Measurements from ENCODE around the gene ABCA6.

The ABCA6 gene

GRCh38 chr17:69159418-69159817 is 17.7 kb upstream of the ABCA6 start:
- TF ChIP-seq CTCF (IDR thresholded peaks at IDR 0.05; ENCODE audit: borderline replicate concordance, insufficient read depth, low read depth, low read length) = no peak
- H3K4me3 ChIP-seq (ENCODE audit: low read depth, low read length) = no peak overlapping the region

GRCh38 chr17:69154267-69154666 is 12.6 kb upstream of the ABCA6 start:
- H3K4me3 ChIP-seq (ENCODE audit: low read depth, low read length) = no peak overlapping the region
- TF ChIP-seq CTCF (IDR thresholded peaks at IDR 0.05; ENCODE audit: borderline replicate concordance, insufficient read depth, low read depth, low read length) = no peak

GRCh38 chr17:69150333-69150732 is 8.6 kb upstream of the ABCA6 start:
- TF ChIP-seq CTCF (IDR thresholded peaks at IDR 0.05; ENCODE audit: borderline replicate concordance, insufficient read depth, low read depth, low read length) = no peak
- H3K4me3 ChIP-seq (ENCODE audit: low read depth, low read length) = no peak overlapping the region

GRCh38 chr17:69147460-69147859 is 5.8 kb upstream of the ABCA6 start:
- TF ChIP-seq CTCF (IDR thresholded peaks at IDR 0.05; ENCODE audit: borderline replicate concordance, insufficient read depth, low read depth, low read length) = no peak

GRCh38 chr17:69144331-69145255 is 2.9 kb upstream of the ABCA6 start:
- H3K4me3 ChIP-seq (ENCODE audit: low read depth, low read length) = no peak overlapping the region
- no peak for TF ChIP-seq CTCF (IDR thresholded peaks at IDR 0.05; ENCODE audit: borderline replicate concordance, insufficient read depth, low read depth, low read length)

More at GRCh38 chr17:69147460-69147859, 5.8 kb upstream of the ABCA6 start:
- no peak overlapping the region for H3K4me3 ChIP-seq (ENCODE audit: low read depth, low read length)

GRCh38 chr17:69143683-69144231 is 2.1 kb upstream of the ABCA6 start:
- no peak for TF ChIP-seq CTCF (IDR thresholded peaks at IDR 0.05; ENCODE audit: borderline replicate concordance, insufficient read depth, low read depth, low read length)

GRCh38 chr17:69143151-69143550 is 1.5 kb upstream of the ABCA6 start:
- H3K4me3 ChIP-seq (ENCODE audit: low read depth, low read length) = no peak overlapping the region
- no peak for TF ChIP-seq CTCF (IDR thresholded peaks at IDR 0.05; ENCODE audit: borderline replicate concordance, insufficient read depth, low read depth, low read length)

More at GRCh38 chr17:69143683-69144231, 2.1 kb upstream of the ABCA6 start:
- H3K4me3 ChIP-seq (ENCODE audit: low read depth, low read length) = no peak overlapping the region
